K562 (cell line): ENCODE data around the gene SGMS1. TPM values are rescaled to one million over a fixed set of nuclear protein-coding genes. Genes with fewer than 3 reads are reported as not detected.

Experiments
- HNRNPL ChIP-seq: fragments of 200-400 bp; formaldehyde crosslinking; IDR thresholded peaks from 2 replicates; pipeline ENCODE4 v1.6.1; 2017; ENCODE audit warnings: low read depth, mild to moderate bottlenecking, low read length
- TCF3 ChIP-seq: sonication (generic); formaldehyde crosslinking; IDR thresholded peaks from 2 replicates; pipeline ENCODE4 v1.4.0; 2020; ENCODE audit warnings: mild to moderate bottlenecking, missing genetic modification reagents
- XRCC4 ChIP-seq: IDR thresholded peaks from one replicate; pipeline ENCODE4 v1.6.1; 2011; ENCODE audit not compliant: insufficient read depth, insufficient read length; ENCODE audit errors: extremely low read depth
- ZC3H11A ChIP-seq: IDR thresholded peaks from 2 replicates; pipeline ENCODE4 v1.6.1; 2012; ENCODE audit warnings: low read depth, low read length, improper control_type of control experiment
- ZNF197 ChIP-seq: fragments of 200-800 bp; sonication (Bioruptor generic); IDR thresholded peaks from 2 replicates; pipeline ENCODE4 v1.6.1; 2016; ENCODE audit warnings: low read depth, missing genetic modification characterization, missing compliant biosample characterization
- ZNF583 ChIP-seq: fragments of 250-450 bp; sonication (Bioruptor Pico); IDR thresholded peaks from 2 replicates; pipeline ENCODE4 v1.4.0; 2020
- polyA plus RNA-seq, 8 experiments: library from polyadenylated mRNA; depleted of rRNA in 4 of 8; stranded (reverse) in 5 of 8; unstranded in 3 of 8; fragments of >200 nt; fragmentation: Nextera tagmentation in 2 of 8; fragmentation: Illumina TruSeq in 1 of 8; extraction: Ambion mirVana in 2 of 8; extraction: Trizol in 1 of 8; gene quantifications; 2 replicates each; pipeline versions ENCODE4 v1.2.1 to v1.2.3, GENCODE V29; 2011 to 2014; ENCODE audit warnings: inconsistent platforms in 1 of 8, missing spikeins in 1 of 8
- total RNA-seq, 7 experiments: library from RNA; depleted of rRNA in 6 of 7; stranded (reverse); fragments of >200 nt in 6 of 7; fragmentation: Illumina TruSeq in 2 of 7; extraction: Trizol in 2 of 7; gene quantifications; 2 replicates each; pipeline versions ENCODE4 v1.2.1 to v1.2.3, GENCODE V29; 2011 to 2021; ENCODE audit warnings: low replicate concordance in 1 of 7
- TF ChIP-seq, protein P1 (sequence below): fragments of 450-650 bp; IDR thresholded peaks from 2 replicates; pipeline ENCODE4 v1.6.1; 2014; ENCODE audit warnings: low read depth, mild to moderate bottlenecking, moderate library complexity, borderline replicate concordance
- TF ChIP-seq, protein P2 (sequence below): fragments of 250-450 bp; sonication (Bioruptor Pico); IDR thresholded peaks from 2 replicates; pipeline ENCODE4 v1.5.0; 2021; ENCODE audit warnings: mild to moderate bottlenecking, borderline replicate concordance
- TF ChIP-seq, protein P3 (sequence below): fragments of 450-650 bp; conservative IDR thresholded peaks from 2 replicates; pipeline ENCODE4 v1.6.1; 2016; ENCODE audit warnings: missing genetic modification characterization, low read depth, mild to moderate bottlenecking, control low read depth, missing compliant biosample characterization
- TF ChIP-seq, protein P4 (sequence below), 3 experiments: fragments of 200-800 bp in 1 of 3; sonication (Bioruptor generic) in 1 of 3; sonication (generic) in 1 of 3; formaldehyde crosslinking in 1 of 3; IDR thresholded peaks; 2 replicates each; pipeline versions ENCODE4 v1.6.1 to v1.8.0; 2016 to 2022; ENCODE audit warnings: mild to moderate bottlenecking in 2 of 3, missing compliant biosample characterization in 2 of 3, missing genetic modification characterization in 2 of 3, missing genetic modification reagents in 1 of 3
- TF ChIP-seq, protein P5 (sequence below): fragments of 450-650 bp; formaldehyde crosslinking; IDR thresholded peaks from 2 replicates; pipeline ENCODE4 v1.4.0; 2020; ENCODE audit warnings: mild to moderate bottlenecking, moderate library complexity
- TF ChIP-seq, protein P6 (sequence below): fragments of 250-450 bp; sonication (Bioruptor Pico); IDR thresholded peaks from 2 replicates; pipeline ENCODE4 v1.5.0; 2020; ENCODE audit warnings: mild to moderate bottlenecking
- TF ChIP-seq, protein P7 (sequence below): IDR thresholded peaks from 2 replicates; pipeline ENCODE4 v1.6.1; 2011; ENCODE audit warnings: borderline replicate concordance, low read depth, mild to moderate bottlenecking, moderate library complexity, low read length; ENCODE audit not compliant: insufficient read depth, poor library complexity, severe bottlenecking

Gene SGMS1
- total and polyA plus RNA-seq, 9 of the 15 experiments (the other 6 are each of a cell fraction or from before 2014, with no cell fraction given), result 22.6 to 232 (median 82.2) TPM

DNA sequence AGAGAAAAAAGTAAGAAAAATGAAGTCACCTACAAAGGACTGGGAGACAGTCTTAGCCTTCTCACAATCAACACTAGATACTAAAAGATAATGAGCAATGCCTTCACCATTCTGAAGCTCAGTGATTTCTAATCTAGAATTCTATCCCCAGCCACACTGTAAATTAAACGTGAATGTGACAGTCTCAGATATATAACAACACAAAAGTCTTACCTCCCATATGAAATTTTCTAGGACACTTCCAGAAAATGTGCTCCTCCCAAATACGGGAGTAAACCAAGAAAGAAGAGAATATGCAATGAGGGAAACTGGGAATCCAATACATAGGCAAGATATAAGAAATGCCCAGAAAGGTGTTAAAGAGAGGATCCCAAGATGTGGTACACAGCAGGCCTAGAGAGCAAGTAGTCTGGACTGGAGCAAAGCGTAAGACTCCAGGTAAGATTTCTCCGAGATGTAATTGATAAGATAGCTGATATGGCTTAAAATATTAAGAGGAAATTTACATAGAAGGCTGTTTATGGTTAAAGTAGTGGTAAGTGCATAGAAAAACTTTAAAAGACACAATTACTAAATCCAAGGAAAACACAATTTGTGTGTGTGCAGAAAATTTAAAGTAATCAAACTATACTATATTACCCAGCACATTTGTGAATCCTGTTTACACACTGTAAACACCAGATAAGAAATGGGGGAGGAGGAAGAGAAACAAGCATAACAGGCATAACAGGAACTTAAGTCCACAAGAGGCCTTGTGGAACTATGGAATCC, 44.1 kb downstream of the SGMS1 start (continued):
- TF ChIP-seq, protein P1, sequence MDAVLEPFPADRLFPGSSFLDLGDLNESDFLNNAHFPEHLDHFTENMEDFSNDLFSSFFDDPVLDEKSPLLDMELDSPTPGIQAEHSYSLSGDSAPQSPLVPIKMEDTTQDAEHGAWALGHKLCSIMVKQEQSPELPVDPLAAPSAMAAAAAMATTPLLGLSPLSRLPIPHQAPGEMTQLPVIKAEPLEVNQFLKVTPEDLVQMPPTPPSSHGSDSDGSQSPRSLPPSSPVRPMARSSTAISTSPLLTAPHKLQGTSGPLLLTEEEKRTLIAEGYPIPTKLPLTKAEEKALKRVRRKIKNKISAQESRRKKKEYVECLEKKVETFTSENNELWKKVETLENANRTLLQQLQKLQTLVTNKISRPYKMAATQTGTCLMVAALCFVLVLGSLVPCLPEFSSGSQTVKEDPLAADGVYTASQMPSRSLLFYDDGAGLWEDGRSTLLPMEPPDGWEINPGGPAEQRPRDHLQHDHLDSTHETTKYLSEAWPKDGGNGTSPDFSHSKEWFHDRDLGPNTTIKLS, result no peak
- TF ChIP-seq ZC3H11A (no peak), XRCC4 (no peak), TCF3 (CRISPR knock-in tag) (peak; percentile 64), ZNF583 (CRISPR knock-in tag) (no peak), ZNF197 (CRISPR knock-in tag) (0 out of 2 replicates have a peak, but pooled peaks have one; percentile 56), HNRNPL (no peak)
- TF ChIP-seq, protein P2, sequence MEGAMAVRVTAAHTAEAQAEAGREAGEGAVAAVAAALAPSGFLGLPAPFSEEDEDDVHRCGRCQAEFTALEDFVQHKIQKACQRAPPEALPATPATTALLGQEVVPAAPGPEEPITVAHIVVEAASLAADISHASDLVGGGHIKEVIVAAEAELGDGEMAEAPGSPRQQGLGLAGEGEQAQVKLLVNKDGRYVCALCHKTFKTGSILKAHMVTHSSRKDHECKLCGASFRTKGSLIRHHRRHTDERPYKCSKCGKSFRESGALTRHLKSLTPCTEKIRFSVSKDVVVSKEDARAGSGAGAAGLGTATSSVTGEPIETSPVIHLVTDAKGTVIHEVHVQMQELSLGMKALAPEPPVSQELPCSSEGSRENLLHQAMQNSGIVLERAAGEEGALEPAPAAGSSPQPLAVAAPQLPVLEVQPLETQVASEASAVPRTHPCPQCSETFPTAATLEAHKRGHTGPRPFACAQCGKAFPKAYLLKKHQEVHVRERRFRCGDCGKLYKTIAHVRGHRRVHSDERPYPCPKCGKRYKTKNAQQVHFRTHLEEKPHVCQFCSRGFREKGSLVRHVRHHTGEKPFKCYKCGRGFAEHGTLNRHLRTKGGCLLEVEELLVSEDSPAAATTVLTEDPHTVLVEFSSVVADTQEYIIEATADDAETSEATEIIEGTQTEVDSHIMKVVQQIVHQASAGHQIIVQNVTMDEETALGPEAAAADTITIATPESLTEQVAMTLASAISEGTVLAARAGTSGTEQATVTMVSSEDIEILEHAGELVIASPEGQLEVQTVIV, result no peak
- TF ChIP-seq, protein P3, sequence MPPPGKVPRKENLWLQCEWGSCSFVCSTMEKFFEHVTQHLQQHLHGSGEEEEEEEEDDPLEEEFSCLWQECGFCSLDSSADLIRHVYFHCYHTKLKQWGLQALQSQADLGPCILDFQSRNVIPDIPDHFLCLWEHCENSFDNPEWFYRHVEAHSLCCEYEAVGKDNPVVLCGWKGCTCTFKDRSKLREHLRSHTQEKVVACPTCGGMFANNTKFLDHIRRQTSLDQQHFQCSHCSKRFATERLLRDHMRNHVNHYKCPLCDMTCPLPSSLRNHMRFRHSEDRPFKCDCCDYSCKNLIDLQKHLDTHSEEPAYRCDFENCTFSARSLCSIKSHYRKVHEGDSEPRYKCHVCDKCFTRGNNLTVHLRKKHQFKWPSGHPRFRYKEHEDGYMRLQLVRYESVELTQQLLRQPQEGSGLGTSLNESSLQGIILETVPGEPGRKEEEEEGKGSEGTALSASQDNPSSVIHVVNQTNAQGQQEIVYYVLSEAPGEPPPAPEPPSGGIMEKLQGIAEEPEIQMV, result no peak; the same call in 1 of the 2 replicates
- TF ChIP-seq, protein P4, sequence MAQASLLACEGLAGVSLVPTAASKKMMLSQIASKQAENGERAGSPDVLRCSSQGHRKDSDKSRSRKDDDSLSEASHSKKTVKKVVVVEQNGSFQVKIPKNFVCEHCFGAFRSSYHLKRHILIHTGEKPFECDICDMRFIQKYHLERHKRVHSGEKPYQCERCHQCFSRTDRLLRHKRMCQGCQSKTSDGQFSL (CRISPR knock-in tag; IDR thresholded peaks at IDR 0.05), result no peak
- TF ChIP-seq, protein P4 (tag; IDR thresholded peaks at IDR 0.05), result no peak
- TF ChIP-seq, protein P5, sequence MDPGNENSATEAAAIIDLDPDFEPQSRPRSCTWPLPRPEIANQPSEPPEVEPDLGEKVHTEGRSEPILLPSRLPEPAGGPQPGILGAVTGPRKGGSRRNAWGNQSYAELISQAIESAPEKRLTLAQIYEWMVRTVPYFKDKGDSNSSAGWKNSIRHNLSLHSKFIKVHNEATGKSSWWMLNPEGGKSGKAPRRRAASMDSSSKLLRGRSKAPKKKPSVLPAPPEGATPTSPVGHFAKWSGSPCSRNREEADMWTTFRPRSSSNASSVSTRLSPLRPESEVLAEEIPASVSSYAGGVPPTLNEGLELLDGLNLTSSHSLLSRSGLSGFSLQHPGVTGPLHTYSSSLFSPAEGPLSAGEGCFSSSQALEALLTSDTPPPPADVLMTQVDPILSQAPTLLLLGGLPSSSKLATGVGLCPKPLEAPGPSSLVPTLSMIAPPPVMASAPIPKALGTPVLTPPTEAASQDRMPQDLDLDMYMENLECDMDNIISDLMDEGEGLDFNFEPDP, result no peak
- TF ChIP-seq, protein P6, sequence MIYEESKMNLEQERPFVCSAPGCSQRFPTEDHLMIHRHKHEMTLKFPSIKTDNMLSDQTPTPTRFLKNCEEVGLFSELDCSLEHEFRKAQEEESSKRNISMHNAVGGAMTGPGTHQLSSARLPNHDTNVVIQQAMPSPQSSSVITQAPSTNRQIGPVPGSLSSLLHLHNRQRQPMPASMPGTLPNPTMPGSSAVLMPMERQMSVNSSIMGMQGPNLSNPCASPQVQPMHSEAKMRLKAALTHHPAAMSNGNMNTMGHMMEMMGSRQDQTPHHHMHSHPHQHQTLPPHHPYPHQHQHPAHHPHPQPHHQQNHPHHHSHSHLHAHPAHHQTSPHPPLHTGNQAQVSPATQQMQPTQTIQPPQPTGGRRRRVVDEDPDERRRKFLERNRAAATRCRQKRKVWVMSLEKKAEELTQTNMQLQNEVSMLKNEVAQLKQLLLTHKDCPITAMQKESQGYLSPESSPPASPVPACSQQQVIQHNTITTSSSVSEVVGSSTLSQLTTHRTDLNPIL (CRISPR knock-in tag), result no peak
- TF ChIP-seq, protein P7, sequence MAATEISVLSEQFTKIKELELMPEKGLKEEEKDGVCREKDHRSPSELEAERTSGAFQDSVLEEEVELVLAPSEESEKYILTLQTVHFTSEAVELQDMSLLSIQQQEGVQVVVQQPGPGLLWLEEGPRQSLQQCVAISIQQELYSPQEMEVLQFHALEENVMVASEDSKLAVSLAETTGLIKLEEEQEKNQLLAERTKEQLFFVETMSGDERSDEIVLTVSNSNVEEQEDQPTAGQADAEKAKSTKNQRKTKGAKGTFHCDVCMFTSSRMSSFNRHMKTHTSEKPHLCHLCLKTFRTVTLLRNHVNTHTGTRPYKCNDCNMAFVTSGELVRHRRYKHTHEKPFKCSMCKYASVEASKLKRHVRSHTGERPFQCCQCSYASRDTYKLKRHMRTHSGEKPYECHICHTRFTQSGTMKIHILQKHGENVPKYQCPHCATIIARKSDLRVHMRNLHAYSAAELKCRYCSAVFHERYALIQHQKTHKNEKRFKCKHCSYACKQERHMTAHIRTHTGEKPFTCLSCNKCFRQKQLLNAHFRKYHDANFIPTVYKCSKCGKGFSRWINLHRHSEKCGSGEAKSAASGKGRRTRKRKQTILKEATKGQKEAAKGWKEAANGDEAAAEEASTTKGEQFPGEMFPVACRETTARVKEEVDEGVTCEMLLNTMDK, result no peak
